Activated naive CD8-positive, alpha-beta T cell treated with anti-CD3 and anti-CD28 coated beads for 36 hours (primary cell): ENCODE measurements around the gene UBE2D4. TPM values are rescaled to one million over a fixed set of nuclear protein-coding genes. Genes with fewer than 3 reads are reported as not detected.

ENCODE experiments used
- total RNA-seq, 2 experiments: library from RNA; stranded (reverse); gene quantifications; one replicate each; pipeline ENCODE4 v1.2.3, GENCODE V29; 2021

UBE2D4 gene
- total RNA-seq, 2 experiments from 2014 or later, result 12.1 to 12.7 TPM

Other genes starting within 250 kb of the UBE2D4 start
- 10 to 100 TPM; 82.1 to 84.1 TPM for gene COA1, start 196.9 kb upstream of the UBE2D4 start, total RNA-seq
- 10 to 100 TPM; 36.1 to 36.3 TPM for gene BLVRA, start 167.8 kb upstream of the UBE2D4 start, total RNA-seq
- 100 to 1,000 TPM; 142 to 152 TPM for gene MRPS24, start 56.9 kb upstream of the UBE2D4 start, total RNA-seq
- 10 to 100 TPM; 24.3 to 26.1 TPM for gene URGCP, start 19.8 kb upstream of the UBE2D4 start, total RNA-seq
- not detected for gene SPDYE1, start 71.5 kb downstream of the UBE2D4 start, total RNA-seq
- 100 to 1,000 TPM; 131 to 136 TPM for gene DBNL, start 118.3 kb downstream of the UBE2D4 start, total RNA-seq
- gene PGAM2, start 139.1 kb downstream of the UBE2D4 start, total RNA-seq, result under 1 TPM; 0.34 to 0.43 TPM
- gene POLM, start 156.1 kb downstream of the UBE2D4 start, total RNA-seq, result 10 to 100 TPM; 32.5 to 35.2 TPM
- gene AEBP1, start 177.9 kb downstream of the UBE2D4 start, total RNA-seq, result 10 to 100 TPM; 32.6 to 38.3 TPM
- 100 to 1,000 TPM; 287 to 296 TPM for gene POLD2, start 197.1 kb downstream of the UBE2D4 start, total RNA-seq
- not detected for gene MYL7, start 214.9 kb downstream of the UBE2D4 start, total RNA-seq